NOMO-1 treated with DMSO at 0.1 percent for 48 hours (cell line): ENCODE data around the gene TSPAN3.
A peak's percentile ranks its signal among the peaks of the same experiment; 100 is the strongest.

Source experiments
- DNase-seq: peaks from one replicate; lab custom pipeline; 2025; ENCODE audit not compliant: unreplicated experiment; lab: John Stamatoyannopoulos, UW

The TSPAN3 gene

DNA sequence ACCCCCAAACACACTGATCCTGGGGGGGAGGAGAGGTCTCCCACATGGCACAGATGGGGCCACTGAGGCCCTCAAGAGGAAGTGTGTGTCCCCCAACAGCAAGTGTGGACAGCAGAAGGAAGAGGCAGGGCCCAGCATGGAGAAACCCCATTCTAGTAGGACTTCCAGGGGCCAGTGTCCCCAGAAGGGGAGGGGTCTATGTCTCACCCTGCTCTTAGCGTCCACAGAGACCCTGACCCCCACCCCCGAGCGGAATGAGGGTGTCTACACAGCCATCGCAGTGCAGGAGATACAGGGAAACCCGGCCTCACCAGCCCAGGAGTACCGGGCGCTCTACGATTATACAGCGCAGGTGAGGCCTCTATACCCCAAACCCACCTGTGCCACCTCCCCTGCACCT is 35.3 kb downstream of the TSPAN3 start:
- no peak for DNase-seq

DNA sequence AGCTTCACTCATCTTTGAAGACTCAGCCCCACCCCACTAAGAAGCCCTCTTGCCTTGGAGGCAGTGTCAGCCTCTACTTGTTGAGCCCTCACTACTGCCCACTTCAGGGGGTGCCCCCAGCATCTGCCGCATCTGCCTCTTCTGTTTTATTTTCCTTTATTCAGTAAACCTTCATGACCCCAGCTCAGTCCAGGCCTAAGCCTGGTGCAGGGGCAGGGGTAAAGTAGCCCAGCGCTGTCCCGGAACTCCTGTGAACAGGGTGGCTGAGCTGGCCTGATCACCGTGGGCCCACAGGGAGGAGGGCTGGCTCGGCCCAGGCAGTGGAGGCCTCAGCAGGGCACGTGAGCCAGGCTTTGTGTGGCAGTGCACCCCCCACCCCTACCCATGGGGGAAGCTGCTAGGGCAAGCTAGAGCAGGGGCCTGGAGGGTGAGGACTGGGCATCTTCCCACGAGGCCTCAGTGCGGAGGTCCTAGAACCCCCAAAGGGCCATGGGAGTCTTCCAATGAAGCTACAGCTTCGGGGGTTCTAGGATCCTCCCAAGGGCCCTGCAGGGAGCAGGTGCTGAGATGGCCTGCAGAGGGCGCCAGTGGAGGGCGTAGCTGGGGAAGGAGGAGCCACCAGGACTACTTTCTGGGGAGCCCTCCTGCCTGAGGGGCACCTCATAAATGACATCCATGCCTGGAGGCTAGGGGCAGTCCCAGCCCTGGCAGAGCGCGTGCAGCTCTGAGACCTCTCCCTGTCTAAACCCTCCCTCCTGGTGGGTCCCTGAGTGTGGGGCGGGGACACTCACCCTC is 36.0 kb downstream of the TSPAN3 start:
- no peak for DNase-seq

DNA sequence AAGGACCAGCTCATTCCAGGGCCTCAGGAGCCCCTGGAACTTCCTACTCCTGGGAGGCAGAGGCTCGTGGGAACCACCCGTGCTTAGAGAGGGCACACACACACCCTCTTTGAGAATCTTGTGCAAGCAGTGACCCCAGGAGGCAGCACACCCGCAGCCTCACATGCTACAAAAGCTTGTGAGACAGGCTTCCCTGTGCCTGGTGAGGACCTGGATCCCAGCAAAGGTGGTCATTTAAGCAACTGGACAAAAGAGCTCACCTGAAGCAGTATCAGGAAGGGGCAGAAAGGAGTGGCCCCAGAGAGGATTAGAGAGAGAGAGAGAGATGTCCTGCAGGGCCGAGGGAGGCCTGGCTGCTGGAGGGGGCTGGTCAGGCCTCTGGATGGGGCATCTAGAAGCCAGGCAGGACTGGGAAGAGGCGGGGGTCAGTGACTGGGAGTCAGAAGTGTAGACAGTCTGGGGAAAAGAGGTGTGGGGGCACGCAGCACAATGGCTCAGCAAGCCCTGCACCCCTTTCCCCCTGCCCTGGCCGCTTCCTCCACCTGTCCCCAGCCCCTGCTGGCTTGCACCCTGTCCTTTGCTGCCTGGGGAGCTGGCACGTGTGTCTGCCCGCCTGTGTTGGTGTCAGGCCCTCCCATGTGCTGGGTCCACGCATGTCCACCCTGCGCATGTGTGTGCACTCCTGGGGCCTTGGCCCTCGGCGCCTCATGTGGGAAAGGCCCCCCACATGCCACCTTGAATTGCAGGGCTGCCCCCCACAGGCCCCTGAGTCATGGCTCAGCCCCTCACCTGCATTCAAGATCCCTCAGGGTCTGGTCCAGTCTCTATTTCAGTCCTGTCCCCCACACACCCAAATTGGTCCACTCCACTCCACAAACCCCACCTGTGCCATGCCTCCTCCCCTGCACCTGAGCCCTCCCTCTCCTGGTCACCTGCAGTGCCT is 36.9 kb downstream of the TSPAN3 start:
- no peak for DNase-seq

DNA sequence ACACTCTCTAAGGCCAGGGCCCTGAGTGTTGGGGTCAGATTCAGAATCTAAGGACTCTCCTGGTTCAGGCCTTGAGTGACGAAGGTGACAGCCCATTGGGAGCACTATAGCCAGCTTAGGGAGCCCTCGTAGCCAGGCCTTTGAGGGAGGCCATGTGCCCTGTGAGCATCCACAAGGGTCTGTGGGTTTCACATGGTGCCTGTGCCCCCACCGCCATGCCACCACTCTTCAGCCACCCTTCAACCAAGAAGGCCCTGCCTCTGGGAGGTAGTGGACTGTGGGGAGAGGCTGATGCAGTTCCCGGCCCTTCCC is 37.5 kb downstream of the TSPAN3 start:
- no peak for DNase-seq

DNA sequence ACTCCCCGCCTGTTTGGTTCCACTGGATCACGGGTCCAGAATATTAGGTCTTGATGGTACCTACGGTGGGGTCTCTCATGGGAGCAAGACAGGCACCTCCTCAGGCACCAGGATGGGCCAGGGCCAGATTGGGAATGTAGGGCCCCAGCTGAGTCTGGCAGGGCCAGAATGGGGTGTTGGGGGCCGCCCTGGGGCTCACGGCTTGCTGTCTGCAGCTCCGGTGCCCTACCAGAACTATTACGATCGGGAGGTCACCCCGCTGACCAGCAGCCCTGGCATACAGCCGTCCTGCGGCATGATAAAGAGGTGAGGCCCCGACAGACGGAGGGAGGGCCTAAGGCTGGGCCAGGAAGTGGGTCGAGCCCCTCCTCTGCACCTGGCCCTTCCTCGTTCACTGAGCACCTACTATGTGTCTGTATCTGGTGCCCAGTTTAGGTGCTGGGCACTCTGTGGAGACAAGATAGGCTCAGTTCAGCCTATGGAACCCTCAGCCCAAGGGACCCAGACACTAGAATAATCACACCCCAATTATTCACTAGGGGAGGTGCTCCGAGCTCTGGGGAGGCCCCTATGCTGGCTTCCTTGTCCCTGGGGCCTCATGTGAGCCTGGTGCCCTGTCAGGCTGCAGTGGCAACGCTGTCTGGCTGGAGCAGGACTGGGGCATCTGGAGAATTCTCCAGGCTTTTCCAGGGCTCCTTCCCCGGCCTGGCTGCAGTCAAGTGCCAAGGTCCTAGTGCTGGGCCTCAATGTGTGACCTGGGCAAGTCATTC is 38.1 kb downstream of the TSPAN3 start:
- no peak for DNase-seq

DNA sequence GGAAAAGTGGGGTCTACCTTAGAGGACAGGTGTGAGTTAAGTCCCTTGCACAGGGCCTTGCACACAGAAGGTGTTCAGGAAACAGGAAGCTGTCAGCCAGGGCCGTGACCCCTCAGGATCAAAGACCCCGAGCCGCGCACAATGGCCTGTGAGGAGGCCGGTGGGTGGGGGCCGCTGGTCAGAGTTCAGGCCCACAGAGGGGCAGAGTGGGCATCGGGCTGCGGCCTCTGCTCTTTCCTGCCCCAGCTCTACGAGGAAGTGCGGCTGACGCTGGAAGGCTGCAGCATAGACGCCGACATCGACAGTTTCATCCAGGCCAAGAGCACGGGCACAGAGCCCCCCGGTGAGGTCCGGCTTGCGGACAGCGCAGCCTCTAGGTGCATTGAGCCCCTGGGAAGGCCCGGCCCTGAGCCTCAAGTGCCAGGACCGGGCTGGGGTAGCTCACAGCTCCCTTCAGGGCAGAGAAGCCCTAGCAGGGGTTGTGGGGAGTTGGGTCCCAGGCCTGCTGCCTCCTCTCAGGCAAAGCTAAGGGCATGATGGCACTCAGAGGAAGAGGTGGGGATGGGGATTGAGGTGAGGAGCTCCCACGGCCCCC is 38.8 kb downstream of the TSPAN3 start:
- DNase-seq, result no peak

DNA sequence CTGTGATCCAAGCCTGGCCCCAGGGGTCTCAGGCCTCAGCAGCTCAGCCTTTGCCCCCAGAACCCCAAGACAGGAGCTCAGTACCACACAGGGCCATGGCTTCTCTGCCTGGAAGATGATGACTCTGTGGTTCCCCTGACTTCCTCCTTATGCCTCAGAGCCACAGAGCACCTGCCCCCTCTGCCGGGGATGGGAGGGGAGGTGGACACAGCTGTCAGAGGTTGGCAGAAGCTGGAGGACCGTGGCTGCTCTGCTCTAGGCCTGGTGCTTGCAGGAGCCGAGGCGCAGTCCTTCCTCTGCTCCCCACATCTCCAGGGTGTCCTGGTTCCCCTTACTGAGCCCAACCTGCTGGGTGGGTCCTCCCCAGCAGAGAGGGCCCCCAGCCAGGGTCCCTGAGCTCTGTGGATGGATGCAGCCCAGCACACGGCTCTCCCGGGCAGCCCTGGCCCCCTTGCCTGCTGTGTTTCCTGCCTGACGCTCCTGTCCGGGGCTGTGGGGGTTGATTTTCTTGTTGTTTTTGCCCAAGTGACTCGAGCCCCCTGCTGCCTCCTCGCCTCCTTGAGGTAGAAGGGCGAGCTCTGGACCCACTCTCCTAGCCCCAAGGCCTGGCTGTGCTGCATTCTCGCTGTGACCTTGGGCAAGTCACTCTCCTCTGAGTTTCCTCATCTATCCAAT is 39.4 kb downstream of the TSPAN3 start:
- DNase-seq, result peak; percentile 39

DNA sequence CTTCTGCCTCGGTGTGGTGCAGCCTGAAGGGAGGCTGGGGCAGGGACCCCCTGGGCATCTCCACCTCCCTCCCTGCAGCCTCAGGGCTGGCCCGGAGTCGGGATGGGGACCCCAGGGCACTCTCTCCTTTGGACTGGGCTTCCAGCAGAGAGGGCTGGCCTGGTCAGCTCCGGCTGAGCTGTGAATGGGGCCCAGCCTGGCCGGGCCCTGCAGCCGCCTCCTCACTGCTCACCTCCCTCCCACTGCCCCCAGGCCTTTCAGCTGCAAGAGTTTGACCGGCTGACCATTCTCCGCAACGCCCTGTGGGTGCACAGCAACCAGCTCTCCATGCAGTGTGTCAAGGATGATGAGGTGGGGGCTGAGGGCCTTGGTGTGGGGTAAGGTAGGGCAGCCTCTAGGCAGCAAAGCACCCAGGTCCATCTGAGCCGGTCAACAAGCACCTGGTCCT is 40.0 kb downstream of the TSPAN3 start:
- DNase-seq, result no peak

DNA sequence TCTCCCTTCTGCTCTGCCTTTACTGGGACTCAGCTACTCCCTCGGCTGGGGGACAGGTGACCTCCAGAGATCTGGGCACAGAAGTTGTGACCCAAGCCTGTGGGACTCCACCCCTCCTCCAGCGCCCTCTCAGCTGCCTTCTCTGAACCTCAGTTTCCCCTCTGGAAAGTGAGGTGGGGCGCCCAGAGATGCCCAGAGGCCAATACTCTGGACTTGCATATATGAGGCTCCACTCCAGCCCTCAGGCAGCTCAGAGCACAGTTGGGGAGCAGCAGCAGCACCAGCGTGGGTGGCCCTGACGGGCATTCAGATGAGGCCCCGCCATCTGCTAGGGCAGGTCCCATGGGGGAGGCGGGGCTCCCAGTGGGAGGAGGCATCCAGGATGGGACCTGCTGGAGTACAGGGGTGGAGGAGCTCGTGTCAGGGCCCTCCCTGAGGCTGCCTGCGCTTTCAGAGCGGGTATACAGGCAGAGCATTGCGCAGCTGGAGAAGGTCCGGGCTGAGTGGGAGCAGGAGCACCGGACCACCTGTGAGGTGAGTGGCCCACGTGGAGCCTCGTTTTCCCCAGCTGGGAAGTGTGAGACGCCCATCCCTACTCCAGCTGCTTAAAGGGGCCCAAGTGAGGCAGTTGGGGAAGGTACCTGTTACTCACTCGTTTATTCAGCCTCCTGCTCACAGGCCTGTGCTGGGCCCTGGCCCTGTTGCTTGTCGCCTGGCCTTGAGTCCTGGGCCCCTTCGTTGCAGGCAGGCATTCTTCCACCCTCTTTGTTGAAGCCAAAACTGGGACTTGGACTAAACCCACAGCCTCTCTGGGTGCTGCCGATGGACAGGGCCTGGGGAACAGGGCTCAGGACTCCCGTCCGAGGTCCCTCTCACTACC is 40.6 kb downstream of the TSPAN3 start:
- no peak for DNase-seq

DNA sequence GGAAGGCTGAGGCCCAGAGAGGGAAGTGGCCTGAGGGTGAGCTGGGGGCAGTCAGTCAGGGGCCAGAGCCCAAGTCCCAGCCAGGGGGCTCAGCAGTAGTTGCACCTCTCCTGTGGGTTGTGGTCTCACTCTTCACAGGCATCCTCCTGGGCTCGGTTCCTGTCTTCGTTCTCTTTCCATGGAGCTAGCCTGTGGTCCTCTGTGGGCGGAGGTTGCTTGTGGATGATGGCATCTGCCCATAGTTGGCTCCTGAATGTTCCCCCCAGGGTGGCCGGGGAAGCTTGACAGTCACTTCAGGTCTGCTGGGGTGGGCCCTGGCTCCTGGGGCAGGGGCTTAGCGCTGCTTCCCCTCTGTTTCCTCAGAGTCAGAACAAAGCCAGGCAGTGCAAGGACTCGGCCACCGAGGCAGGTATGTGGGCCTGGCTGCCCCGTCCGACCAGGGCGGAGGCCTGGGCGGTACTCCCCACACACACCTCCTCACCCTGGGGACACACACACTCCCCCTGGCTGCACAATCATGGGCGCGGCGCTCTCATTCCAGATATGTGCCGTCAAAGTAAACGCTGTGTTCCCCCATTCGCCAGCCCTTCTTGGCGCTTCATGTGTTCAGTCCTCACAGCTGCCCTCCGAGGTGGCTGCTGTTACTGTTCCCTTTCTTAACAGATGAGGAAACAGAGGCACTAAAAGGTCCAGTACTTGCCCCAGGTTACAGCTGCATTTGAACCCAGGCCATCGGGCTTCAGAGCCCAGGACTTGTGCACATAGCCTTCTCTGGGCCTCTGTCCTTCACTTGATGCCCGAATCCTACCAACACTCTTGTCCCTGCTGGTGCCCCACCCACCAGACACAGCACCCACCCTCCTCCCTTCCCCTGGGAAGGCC is 41.5 kb downstream of the TSPAN3 start:
- DNase-seq, result no peak

DNA sequence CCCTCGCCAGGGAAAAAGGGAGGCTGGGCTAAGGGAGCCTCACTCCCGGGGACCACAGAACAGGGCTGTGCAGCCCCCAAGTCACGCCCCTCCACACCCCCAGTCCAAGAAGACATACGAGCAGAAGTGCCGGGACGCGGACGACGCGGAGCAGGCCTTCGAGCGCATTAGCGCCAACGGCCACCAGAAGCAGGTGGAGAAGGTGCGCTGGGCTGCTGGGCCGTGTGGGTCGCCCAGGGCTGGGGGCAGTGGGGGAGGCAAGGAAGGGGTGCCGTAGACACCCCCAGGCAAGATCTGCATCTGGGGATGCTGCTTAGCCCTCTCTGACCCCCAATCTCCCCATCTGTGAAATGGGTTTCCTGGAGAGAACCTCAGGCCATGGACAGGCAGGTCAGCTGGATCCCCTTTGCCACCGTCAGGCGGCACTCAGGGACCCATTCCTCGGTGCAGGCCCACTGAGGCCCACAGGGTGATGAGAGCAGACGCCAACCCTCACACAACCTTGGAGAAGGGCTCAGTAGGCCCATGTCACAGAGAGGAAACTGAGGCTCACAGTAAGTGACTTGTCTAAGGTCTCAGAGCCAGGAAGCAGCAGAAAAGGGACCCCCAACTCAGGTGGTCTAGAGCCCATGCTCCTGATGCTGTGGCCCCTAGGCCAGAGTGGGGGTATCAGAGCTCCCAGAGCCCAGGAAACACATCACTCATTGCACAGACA is 42.3 kb downstream of the TSPAN3 start:
- no peak for DNase-seq

DNA sequence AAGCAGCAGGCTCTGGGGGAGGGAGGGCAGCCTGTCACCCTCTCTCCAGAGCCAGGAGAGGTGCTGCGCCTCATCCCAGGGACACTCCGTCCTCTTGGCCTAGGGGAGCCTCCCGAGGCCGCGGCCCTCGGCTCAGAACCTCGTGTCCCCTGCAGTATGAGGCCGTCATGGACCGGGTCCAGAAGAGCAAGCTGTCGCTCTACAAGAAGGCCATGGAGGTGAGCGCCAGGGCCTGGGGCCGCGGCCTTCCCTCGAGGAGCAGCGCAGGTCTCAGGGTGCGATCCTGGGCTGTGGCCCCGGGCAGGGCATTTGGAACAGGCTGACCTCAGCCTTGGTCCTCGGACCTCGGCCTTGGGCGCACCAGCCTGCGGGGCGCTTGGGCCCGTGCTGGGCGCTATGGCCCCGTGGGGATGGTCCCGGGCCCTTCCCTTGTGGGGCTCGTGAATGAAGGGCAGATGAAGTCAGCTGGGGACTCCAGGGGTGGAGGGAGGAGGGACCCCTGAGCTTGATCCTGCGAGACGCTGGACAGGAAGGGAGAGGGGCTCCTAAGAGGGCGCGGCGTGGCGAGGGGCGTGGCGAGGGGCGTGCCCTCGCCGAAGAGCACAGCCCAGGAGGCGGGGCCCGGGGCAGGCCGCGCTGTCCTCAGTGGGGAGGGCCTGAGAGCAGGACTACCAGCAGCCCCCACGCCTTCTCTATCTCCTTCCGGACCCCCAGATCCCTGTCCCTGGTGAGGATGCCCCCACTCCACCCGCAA is 43.0 kb downstream of the TSPAN3 start:
- DNase-seq, result no peak

DNA sequence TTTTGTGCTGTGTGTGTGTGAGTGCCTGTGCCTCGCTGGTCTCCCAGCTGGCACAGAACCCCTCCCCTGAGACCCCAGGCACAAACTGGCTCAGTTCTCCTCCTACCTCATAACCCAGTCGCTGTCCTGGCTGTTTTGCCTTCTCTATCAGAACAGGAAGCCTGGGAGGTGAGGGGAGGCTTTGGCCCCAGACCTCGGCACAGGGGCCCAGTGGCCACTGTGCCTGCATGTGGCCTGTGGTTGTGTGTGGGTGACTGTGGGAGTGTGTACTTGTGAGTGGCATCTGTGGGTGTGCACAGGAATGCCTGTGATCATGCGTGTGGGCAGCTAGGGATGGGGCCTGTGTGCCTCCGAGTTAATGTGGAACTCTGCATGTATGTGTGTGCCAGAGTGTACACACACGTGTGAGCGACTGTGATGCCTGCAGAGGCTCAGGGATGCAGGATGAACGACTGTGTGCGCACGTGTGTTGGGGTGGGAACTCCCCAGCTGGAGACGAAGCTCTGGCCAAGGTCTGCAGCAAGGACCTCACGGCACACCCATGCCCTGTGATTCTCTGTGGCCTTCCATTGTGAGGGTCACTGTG is 43.7 kb downstream of the TSPAN3 start:
- no peak for DNase-seq

DNA sequence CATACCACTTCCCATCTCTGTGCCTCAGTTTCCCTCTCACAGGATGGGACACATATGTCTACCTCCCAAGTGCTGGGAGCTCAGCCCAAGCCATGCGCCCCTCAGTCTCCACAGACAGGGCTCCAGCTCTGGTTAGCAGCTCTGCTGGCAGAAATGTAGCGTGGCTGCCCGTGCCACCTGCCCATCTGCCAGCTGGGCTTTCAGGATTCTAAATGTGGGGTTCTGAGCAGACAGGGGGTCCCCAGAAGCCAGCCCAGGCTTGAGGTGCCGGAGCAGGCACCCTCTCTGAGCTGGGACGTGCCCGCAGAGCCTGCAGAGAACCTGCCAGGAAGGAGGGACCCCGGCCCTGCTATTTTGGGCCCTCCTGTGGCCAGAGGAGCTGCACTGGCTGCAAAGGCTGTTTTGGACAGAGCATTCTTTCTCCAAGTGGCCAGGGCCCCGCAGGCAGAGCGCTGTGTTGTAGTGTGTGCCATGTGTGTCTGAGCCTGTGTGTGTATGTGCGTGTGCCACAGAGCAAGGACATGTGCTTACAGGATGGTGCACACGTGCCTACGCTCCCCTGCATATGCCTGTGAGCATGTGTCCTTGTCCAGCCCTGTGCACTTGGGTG is 44.3 kb downstream of the TSPAN3 start:
- DNase-seq, result no peak

DNA sequence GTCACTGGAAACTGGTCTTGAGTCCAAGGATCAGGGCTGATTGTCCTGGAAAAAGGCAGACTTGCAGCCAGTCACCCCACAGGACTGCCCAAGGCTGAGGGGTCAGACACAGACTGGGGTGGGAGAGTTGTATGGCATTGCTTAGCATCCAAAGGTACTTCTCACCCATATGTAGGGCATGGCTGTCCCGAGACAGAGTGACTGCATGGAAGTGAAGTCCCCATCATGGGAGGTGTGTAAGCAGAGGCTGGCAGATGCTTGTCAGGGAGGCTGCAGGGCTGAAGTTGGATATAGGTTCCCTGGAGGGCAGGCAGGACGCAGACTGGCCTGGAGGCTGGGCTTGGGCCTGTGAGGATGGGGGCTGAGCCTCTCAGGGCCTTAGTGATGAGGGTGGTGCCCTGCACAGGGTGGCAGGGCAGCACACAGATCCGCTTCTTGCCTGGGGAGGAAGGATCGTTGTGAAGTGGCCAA is 44.9 kb downstream of the TSPAN3 start:
- no peak for DNase-seq
